Neural crest cell (in vitro differentiated cells): ENCODE data around the gene COL12A1. TPM values are rescaled to one million over a fixed set of nuclear protein-coding genes. Genes with fewer than 3 reads are reported as not detected.

Experiments
- DNase-seq: peaks from one replicate; pipeline ENCODE4 v3.0.0; 2021; ENCODE audit warnings: low read depth, mixed read lengths, low spot score
- H3K27ac Mint-ChIP-seq: one replicate; pipeline ENCODE4 v1.8.0; 2021; ENCODE audit warnings: mild to moderate bottlenecking, mixed read lengths; ENCODE audit not compliant: unreplicated experiment
- H3K27me3 Mint-ChIP-seq: 2 replicates; pipeline ENCODE4 v1.8.0; 2021; ENCODE audit warnings: low read depth, mild to moderate bottlenecking, mixed read lengths
- H3K36me3 Mint-ChIP-seq: 2 replicates; pipeline ENCODE4 v1.8.0; 2021; ENCODE audit warnings: low read depth, mild to moderate bottlenecking, mixed read lengths
- H3K4me1 Mint-ChIP-seq: 2 replicates; pipeline ENCODE4 v1.8.0; 2021; ENCODE audit warnings: mixed read lengths
- H3K4me3 Mint-ChIP-seq: one replicate; pipeline ENCODE4 v1.8.0; 2021; ENCODE audit warnings: mild to moderate bottlenecking, mixed read lengths
- H3K9me3 Mint-ChIP-seq: 2 replicates; pipeline ENCODE4 v1.8.0; 2021; ENCODE audit warnings: mixed read lengths
- total RNA-seq: library from RNA; stranded (reverse); gene quantifications from 2 replicates; pipeline ENCODE4 v1.2.1, GENCODE V29; 2021
- TF ChIP-seq, protein P1 (sequence below): fragments of 200-600 bp; sonication (generic); conservative IDR thresholded peaks from 2 replicates; pipeline ENCODE4 v1.5.0; 2021; ENCODE audit warnings: antibody characterized with exemption, mild to moderate bottlenecking

Gene COL12A1
- total RNA-seq, 1 donor from 2014 or later = 50.2 TPM

- Mint-ChIP-seq H3K36me3 (peaks cover 32% of the 10 kb centered on the region), H3K27me3 (no peaks in the 10 kb centered on the region), H3K27ac (no peak overlapping the region), H3K4me3 (no peak overlapping the region), H3K9me3 (peaks cover 12% of the 10 kb centered on the region), H3K4me1 (peaks cover 6% of the 10 kb centered on the region)
- DNase-seq = no peak
- TF ChIP-seq, protein P1, sequence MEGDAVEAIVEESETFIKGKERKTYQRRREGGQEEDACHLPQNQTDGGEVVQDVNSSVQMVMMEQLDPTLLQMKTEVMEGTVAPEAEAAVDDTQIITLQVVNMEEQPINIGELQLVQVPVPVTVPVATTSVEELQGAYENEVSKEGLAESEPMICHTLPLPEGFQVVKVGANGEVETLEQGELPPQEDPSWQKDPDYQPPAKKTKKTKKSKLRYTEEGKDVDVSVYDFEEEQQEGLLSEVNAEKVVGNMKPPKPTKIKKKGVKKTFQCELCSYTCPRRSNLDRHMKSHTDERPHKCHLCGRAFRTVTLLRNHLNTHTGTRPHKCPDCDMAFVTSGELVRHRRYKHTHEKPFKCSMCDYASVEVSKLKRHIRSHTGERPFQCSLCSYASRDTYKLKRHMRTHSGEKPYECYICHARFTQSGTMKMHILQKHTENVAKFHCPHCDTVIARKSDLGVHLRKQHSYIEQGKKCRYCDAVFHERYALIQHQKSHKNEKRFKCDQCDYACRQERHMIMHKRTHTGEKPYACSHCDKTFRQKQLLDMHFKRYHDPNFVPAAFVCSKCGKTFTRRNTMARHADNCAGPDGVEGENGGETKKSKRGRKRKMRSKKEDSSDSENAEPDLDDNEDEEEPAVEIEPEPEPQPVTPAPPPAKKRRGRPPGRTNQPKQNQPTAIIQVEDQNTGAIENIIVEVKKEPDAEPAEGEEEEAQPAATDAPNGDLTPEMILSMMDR = no peak
These were observed 22.7 kb downstream of the COL12A1 start for GRCh38 chr6:75183099-75183541.

DNA sequence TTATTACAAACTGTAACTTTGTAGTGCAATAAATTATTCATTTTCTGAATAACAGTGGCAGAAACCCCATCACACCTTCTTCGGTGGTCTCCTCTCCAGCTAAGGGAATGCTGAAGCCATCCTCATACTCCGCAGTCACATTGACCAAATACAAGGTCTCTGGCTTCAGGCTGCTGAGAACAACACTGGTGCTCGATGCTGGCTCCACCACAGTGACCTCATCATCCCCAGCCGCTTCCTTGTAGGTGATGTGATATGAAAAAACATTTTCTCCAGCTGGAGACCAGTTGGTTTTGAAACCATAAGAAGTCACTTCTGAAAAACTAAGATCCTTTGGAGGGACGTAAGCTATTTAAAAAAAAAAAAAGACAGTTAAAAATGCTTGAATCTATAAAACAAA is 25.0 kb downstream of the COL12A1 start:
- Mint-ChIP-seq H3K4me3 (no peak overlapping the region), H3K27ac (no peak overlapping the region), H3K36me3 (peaks cover 21% of the 10 kb centered on the region), H3K4me1 (peaks cover 6% of the 10 kb centered on the region), H3K27me3 (no peaks in the 10 kb centered on the region), H3K9me3 (peaks cover 8% of the 10 kb centered on the region)
- DNase-seq = no peak
- TF ChIP-seq, protein P1 = no peak

DNA sequence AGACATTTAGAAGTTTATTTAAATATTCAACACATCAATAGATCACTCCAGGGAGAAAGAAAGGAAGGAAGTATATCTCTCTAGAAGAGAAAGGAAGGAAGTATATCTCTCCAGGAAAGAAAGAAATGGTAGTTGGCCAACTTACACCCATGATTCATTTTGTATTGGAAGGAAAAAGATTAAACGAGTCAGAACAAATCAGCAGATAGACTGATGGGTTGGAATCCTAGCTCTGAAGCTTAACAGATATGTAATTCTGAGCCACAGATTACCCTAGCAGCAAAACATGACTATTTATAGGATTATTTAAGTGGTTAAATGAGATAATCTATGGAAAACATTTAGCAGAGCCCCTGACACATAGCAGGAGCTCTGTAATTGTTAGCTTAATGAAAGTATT is 27.1 kb downstream of the COL12A1 start:
- H3K27ac Mint-ChIP-seq = no peak overlapping the region
- no peaks in the 10 kb centered on the region for H3K27me3 Mint-ChIP-seq
- H3K36me3 Mint-ChIP-seq = peaks cover 9% of the 10 kb centered on the region
- no peak overlapping the region for H3K4me3 Mint-ChIP-seq
- TF ChIP-seq, protein P1 = no peak
- peaks cover 1% of the 10 kb centered on the region for H3K9me3 Mint-ChIP-seq
- peaks cover 6% of the 10 kb centered on the region for H3K4me1 Mint-ChIP-seq
- DNase-seq = no peak

- Mint-ChIP-seq H3K27ac (no peak overlapping the region), H3K36me3 (peaks cover 8% of the 10 kb centered on the region), H3K4me1 (peaks cover 12% of the 10 kb centered on the region), H3K4me3 (no peak overlapping the region), H3K9me3 (no peaks in the 10 kb centered on the region), H3K27me3 (no peaks in the 10 kb centered on the region)
- TF ChIP-seq, protein P1 = no peak
- DNase-seq = no peak
These were observed 29.7 kb downstream of the COL12A1 start for GRCh38 chr6:75176076-75176582.

- Mint-ChIP-seq H3K36me3 (peaks cover 6% of the 10 kb centered on the region), H3K27me3 (no peaks in the 10 kb centered on the region), H3K27ac (no peak overlapping the region), H3K4me1 (peaks cover 24% of the 10 kb centered on the region), H3K4me3 (no peak overlapping the region), H3K9me3 (no peaks in the 10 kb centered on the region)
- no peak for DNase-seq
- TF ChIP-seq, protein P1 = no peak
These were observed 33.9 kb downstream of the COL12A1 start for GRCh38 chr6:75171986-75172385.
